PFSK-1 (cell line): Measurements from ENCODE around the gene ZNF653.

Experiments
- FOXP2 ChIP-seq: optimal IDR thresholded peaks from 2 replicates; pipeline ENCODE3; 2011; ENCODE audit warnings: borderline replicate concordance, control low read depth, inconsistent platforms; ENCODE audit not compliant: insufficient read depth; ENCODE audit errors: extremely low read length, extremely low read depth
- POLR2AphosphoS5 ChIP-seq: IDR thresholded peaks from 2 replicates; pipeline ENCODE4 v1.6.1; 2012; ENCODE audit warnings: low read depth, mild to moderate bottlenecking, control low read depth, low read length, moderate library complexity
- REST ChIP-seq, 2 experiments: IDR thresholded peaks; 2 replicates each; pipeline versions ENCODE4 v1.6.1 to v1.8.0; 2011 to 2012; ENCODE audit warnings: low read depth in 2 of 2, low read length in 2 of 2, control low read depth in 1 of 2, inconsistent platforms in 1 of 2, mild to moderate bottlenecking in 1 of 2, moderate library complexity in 1 of 2; ENCODE audit not compliant: insufficient read depth in 1 of 2
- SIN3A ChIP-seq: IDR thresholded peaks from 2 replicates; pipeline ENCODE4 v1.6.1; 2012; ENCODE audit warnings: mild to moderate bottlenecking, low read length, moderate library complexity, borderline replicate concordance; ENCODE audit not compliant: insufficient read depth
- TAF1 ChIP-seq: IDR thresholded peaks from 2 replicates; pipeline ENCODE4 v1.6.1; 2012; ENCODE audit warnings: low read length, control low read depth, borderline replicate concordance; ENCODE audit not compliant: insufficient read depth

DNA sequence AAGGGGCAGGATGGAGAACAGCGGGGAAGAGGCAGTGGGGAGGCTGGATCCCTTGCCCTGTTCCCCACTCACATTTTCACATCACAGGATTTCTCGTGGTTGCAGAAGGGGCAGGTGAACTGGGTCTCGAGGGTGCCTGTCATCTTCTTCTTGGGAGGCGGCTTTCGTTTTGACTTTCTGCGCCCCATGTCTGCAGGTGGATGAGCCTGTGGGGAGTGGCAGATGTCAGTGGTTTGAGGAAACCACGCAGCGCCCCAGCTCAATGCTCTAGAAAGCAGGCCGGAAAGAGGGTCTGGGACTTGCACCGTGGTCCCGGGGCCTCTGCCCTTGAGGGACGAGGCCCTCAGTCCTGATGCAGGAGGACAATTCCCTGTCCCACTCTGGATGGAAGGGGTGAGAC is 48.5 kb upstream of the ZNF653 start:
- TF ChIP-seq SIN3A: no peak
- TF ChIP-seq REST (IDR thresholded peaks at IDR 0.05; ENCODE audit: insufficient read depth in 1 of 2, low read depth in 2 of 2, low read length in 2 of 2): no peak
- no peak for TF ChIP-seq TAF1
- TF ChIP-seq POLR2AphosphoS5: no peak
- TF ChIP-seq FOXP2: no peak
